Measurements from ENCODE around the gene EXOC6B.

Gene EXOC6B

GRCh38 chr2:72789241-72789640, 36.6 kb downstream of the EXOC6B start:
- DNase-seq (ENCODE audit: low read depth) = no peak

DNA sequence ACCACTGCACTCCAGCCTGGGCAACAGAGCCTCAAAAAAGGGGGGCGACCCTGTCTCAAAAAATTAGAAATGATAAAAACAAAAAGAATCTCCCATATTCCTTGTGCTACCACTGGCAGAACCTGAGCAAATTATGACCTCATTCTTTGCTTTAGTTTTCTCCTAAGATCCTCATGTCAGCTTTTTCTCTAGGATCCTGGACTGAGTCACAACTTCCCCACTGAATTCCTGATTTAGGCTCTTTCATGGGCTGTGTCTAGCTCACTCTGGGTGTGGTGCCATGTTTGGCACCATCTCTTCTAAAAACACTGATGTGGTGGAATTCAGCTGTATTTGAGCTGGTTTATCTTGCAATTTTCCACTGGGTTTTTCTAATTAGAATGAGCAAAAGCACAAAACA, 37.1 kb downstream of the EXOC6B start:
- peak; percentile 43 for DNase-seq (ENCODE audit: low read depth)

DNA sequence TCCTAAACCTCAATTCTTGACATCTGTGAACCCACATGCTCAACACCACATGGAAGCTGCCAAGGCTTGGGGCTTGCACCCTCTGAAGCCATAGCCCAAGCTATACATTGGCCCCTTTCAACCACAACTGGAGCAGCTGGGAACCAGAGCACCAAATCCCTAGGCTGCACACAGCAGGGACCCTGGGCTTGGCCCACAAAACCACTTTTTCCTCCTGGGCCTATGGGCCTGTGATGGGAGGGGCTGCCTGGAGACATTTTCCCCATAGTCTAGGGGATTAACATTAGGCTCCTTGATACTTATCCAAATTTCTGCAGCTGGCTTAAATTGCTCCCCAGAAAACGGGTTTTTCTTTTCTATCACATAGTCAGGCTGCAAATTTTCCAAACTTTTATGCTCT, 40.3 kb downstream of the EXOC6B start:
- DNase-seq (ENCODE audit: low read depth) = no peak

- DNase-seq (ENCODE audit: low read depth) = no peak
Observed at GRCh38 chr2:72782520-72782919, 43.3 kb downstream of the EXOC6B start.

DNA sequence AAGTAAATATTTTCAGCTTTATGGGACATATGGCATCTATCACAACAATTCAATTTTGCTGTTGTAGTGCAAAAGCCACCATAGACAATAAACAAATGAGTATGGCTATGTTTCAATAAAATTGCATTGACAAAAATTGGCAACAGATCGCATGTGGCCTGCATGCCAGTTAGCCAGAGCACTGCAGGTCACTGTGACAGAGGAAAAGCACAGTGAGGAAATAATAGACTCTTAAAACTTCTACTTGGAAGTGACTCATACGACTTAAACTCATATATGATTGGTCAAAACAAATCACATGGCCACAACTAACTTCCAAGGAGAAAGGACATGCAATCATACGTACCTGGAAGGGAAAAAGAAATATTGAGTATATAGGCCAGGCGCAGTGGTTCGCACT, 44.4 kb downstream of the EXOC6B start:
- peak; percentile 20 for DNase-seq (ENCODE audit: low read depth)

DNA sequence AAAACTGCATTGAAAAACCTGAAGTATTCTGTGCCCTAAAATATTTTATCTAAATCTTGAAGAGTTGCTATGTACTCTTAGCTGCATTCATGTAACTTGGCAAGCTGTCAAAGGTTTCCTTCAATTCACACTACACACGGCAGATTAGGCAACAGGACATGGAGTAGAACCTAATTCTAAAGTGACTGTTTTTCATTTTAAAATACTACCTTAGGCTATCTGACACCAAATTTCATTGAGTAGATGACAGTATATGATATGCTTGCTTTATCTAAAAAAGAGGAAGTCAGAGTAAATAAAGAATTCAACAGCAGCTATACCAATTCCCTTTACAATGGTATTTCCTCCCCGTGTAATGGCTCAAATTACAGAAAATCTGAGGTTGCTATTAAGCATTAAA, 45.4 kb downstream of the EXOC6B start:
- DNase-seq (ENCODE audit: low read depth) = no peak

DNA sequence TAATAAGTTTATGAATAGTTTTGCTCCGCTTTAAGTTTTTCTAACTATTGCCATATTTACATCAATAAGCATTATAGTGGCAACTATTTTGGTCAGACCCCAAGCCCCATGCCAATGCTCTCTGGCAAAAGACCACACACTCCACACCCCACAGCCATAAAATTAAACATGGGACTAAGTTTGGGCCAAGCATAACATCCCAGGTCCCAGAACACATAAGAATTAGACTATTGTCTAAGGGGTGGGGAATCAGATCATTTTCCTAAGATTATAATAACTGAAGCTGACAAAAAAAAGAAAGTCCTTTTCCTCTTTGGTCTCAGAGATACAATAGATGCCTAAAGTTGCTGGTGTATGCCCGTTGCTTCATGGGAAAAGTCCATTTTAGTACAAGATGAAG, 46.3 kb downstream of the EXOC6B start:
- DNase-seq (ENCODE audit: low read depth) = no peak

- DNase-seq (ENCODE audit: low read depth) = no peak
Observed at GRCh38 chr2:72778410-72778809, 47.4 kb downstream of the EXOC6B start.

- DNase-seq (ENCODE audit: low read depth) = no peak
Observed at GRCh38 chr2:72770879-72771461, 54.9 kb downstream of the EXOC6B start.

- no peak for DNase-seq (ENCODE audit: low read depth)
Observed at GRCh38 chr2:72765997-72766609, 59.7 kb downstream of the EXOC6B start.

- no peak for DNase-seq (ENCODE audit: low read depth)
Observed at GRCh38 chr2:72762276-72762675, 63.6 kb downstream of the EXOC6B start.

DNA sequence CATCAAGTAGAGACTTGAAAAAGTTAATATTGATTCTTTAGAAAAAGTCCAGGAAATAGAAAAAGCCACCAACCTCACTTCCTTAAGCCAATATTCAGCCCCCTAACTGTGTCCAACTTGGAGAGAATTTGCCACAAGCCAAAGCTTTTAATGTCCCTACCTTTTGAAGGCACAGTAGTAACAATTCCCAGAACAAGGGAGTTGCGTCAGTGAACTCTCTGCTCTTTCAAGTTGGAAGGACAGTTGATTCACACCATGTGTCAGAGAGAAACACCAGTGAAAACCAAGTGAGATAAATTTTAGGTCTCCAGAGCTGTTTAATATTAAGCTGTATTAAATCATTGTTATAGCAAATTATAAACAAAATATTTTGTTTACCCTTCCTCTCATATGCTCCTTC, 66.1 kb downstream of the EXOC6B start:
- DNase-seq (ENCODE audit: low read depth) = no peak

- DNase-seq (ENCODE audit: low read depth) = no peak
Observed at GRCh38 chr2:72757177-72757775, 68.6 kb downstream of the EXOC6B start.

DNA sequence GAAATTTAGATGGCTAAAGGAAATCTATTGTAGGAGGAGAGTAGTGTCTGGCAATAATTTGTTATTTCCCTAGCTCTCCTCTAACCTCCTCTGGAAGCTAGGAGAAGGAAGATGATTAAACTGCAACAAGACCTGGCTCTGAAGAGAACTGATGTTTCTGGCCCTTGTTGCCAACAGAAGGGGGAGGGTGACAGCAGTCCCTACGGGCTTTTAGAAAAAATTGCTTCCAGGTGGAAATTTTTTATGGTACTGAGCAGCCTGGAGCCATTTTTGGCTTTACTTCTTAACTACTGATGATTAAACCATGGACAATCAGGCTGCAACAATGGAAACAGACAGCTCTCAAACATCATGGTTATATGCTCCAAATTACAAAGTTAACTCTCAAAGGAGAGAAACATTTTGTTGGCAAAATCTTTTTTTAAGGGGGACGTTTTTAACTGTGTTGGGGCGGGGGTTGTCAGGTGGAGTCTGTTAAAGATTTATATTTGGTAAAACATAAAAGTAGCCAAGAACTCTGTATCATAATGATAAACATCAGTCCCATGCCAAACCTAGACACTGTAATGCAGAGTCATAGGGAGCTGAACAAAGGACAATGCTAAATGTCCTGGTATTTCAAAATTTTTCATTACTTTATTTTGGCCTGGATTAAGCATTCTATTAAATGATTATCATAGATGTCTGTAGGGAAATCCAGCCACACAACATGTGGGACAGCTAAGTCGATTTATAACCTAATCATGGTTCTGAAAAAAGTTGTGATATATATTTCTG, 70.0 kb downstream of the EXOC6B start:
- peak; percentile 73 for DNase-seq (ENCODE audit: low read depth)

DNA sequence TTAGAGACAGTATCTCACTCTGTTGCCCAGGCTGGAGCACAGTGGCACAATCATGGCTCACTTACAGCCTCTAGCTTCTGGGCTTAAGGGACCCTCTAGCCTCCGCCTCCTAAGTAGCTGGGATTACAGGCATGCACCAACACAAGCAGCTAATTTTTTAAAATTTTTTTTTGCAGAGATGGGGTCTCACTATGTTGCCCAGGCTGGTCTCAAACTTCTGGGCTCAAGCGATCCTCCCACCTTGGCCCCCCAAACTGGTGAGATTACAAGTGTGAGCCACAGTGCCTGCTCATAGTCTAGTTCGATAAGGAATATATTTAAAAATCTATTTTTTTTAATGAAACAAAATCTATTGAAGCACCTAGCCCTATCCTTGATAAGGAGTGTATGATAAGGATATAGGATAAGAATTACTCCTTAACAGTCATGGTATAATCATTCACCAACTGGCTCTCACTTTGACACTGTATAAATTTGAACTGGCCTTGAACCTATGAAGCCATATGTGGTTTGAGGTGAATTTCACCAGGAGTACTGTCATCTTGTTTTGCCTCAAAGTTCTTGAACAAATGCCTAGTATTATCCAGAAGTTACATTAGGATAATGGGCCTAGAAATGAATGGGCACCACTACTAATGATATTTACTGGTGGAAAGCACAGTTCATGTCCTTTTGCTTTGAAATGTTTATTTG, 71.1 kb downstream of the EXOC6B start:
- no peak for DNase-seq (ENCODE audit: low read depth)

DNA sequence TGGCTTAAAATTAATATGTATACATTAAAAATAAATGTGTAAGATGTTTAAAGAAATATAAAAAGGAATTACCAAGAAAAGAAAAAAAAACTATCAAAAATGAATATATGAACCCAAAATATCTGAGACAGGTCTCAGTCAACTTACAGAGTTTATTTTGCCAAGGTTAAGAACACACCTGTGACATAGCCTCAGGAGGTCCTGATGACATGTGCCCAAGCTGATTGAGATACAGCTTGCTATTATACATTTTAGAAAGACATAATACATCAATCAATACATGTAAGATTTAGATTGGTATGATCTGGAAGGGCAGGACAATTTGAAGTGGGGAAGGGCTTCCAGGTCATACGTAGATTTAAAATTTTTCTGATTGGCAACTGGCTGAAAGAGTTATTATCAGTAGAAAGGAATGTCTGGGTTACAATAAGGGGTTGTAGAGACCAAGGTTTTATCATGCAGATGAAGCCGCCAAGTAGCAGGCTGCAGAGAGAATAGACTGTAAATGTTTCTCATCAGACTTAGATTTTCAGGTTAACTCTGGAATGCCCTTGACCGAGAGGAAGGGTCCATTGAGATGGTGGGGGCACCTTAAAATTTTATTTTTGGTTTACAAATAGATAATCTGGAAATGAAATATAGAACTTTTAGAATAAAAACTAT, 74.7 kb downstream of the EXOC6B start:
- no peak for DNase-seq (ENCODE audit: low read depth)

DNA sequence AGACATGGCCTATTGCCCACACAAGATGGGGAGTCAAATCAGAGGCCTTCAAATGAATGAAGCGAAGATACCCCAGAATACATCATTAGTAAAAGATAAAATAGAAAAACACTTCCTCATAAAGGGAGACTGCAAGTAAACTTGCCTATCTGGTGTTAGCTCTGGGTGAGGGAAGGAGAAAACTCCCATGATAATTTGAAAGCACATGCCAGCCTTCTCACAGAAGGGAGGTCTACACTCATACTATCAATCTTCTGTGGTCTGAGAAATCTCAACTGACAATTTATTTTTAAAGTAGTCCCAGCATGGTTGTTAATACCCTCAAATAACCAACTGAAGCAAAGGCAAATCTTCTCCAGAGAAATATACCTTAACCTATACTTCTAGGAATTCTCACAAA, 75.4 kb downstream of the EXOC6B start:
- DNase-seq (ENCODE audit: low read depth) = no peak

DNA sequence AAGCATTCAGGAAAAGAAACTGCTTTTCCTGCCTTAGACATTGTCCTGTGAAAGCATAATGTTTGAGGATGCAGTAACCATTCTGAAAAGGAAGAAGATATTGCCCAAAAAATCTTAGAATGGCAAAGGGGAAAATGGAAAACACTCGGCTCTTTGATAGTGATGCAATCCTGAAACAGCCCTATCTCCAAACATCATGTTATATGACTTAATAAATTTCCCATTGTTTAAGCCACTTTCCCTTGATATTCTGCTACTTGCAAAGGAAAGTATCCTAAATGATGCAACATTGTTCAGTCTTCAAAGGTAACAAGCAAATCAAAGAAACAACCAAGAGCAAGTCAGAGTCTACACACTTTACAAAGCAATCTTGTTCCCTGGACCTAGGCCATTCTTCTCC, 78.5 kb downstream of the EXOC6B start:
- DNase-seq (ENCODE audit: low read depth) = no peak

GRCh38 chr2:72745679-72746368, 80.0 kb downstream of the EXOC6B start:
- no peak for DNase-seq (ENCODE audit: low read depth)

- DNase-seq (ENCODE audit: low read depth) = no peak
Observed at GRCh38 chr2:72744049-72744448, 81.8 kb downstream of the EXOC6B start.

DNA sequence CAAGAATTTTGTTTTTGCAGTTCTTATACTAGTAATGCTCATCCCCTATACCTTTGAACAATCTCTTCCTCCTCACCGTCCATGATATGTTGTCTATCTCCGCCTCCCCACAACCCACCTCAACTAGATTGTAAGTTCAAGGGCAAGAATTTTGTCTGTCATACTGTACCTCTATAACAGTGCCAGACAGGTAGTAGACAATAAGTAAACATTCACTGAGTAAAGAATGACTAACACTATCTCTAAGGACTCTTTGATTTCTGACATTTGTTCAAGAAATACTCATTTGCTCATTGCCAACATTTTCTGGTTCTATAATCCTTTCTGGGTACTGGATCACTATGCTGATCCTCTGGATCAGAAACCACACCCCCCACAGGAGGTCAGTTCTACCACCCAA, 82.4 kb downstream of the EXOC6B start:
- DNase-seq (ENCODE audit: low read depth) = no peak

All from GM04504 (cell line).